Inferior parietal cortex (tissue), 1 donor: ENCODE measurements around the gene PRTN3.
"Not testable (repeated sequence)": the region's sequence is repeated elsewhere in the genome, so short reads cannot be mapped to it uniquely, and the experiment has no call there.

Experiments used
- DNase-seq: peaks from one replicate; pipeline ENCODE4 v3.0.0-alpha.2; 2016; ENCODE audit errors: extremely low spot score

The PRTN3 gene

GRCh38 chr19:866769-867300 lies 26.0 kb downstream of the PRTN3 start:
- no peak for DNase-seq

GRCh38 chr19:867301-867793 lies 26.5 kb downstream of the PRTN3 start:
- no peak for DNase-seq

GRCh38 chr19:867855-868457 lies 27.2 kb downstream of the PRTN3 start:
- DNase-seq = no peak

GRCh38 chr19:868458-869244 lies 27.9 kb downstream of the PRTN3 start:
- no peak for DNase-seq

GRCh38 chr19:869245-870177 lies 28.7 kb downstream of the PRTN3 start:
- no peak for DNase-seq

- no peak for DNase-seq
Observed at GRCh38 chr19:870314-870713, 29.5 kb downstream of the PRTN3 start.

- DNase-seq = no peak
Observed at GRCh38 chr19:870963-871401, 30.2 kb downstream of the PRTN3 start.

- no peak for DNase-seq
Observed at GRCh38 chr19:871446-872265, 30.9 kb downstream of the PRTN3 start.

GRCh38 chr19:872266-872951 lies 31.6 kb downstream of the PRTN3 start:
- DNase-seq = no peak

- DNase-seq = no peak
Observed at GRCh38 chr19:873084-873483, 32.3 kb downstream of the PRTN3 start.

- no peak for DNase-seq
Observed at GRCh38 chr19:873561-874041, 32.8 kb downstream of the PRTN3 start.

- no peak for DNase-seq
Observed at GRCh38 chr19:875265-875879, 34.6 kb downstream of the PRTN3 start.

GRCh38 chr19:876089-876488 lies 35.3 kb downstream of the PRTN3 start:
- DNase-seq = no peak

GRCh38 chr19:876780-877314 lies 36.0 kb downstream of the PRTN3 start:
- DNase-seq = no peak

- DNase-seq = not testable (repeated sequence)
Observed at GRCh38 chr19:877992-878660, 37.3 kb downstream of the PRTN3 start.

- DNase-seq = not testable (repeated sequence)
Observed at GRCh38 chr19:878751-879561, 38.2 kb downstream of the PRTN3 start.

GRCh38 chr19:879711-880438 lies 39.1 kb downstream of the PRTN3 start:
- DNase-seq = no peak
